ENCODE measurements around the gene MYB.
A peak's percentile ranks its signal among the peaks of the same experiment; 100 is the strongest.
"Not testable (repeated sequence)": the region's sequence is repeated elsewhere in the genome, so short reads cannot be mapped to it uniquely, and the experiment has no call there.

Gene MYB

DNA sequence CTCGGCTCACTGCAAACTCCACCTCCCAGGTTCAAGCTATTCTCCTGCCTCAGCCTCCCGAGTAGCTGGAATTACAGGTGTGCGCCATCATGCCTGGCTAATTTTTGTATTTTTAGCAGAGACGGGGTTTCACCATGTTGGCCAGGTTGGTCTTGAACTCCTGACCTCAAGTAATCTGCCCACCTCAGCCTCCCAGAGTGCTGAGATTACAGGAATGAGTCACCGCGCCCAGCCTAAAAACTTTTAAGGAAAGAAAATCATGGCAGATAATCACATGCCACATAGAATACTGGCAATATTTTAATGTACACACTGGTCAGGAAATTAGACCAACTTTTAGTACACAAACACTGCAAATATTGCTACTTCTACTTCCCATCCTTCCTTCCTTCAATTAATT lies 16.7 kb upstream of the MYB start:
- DNase-seq (ENCODE audit: low read depth) = not testable (repeated sequence)

DNA sequence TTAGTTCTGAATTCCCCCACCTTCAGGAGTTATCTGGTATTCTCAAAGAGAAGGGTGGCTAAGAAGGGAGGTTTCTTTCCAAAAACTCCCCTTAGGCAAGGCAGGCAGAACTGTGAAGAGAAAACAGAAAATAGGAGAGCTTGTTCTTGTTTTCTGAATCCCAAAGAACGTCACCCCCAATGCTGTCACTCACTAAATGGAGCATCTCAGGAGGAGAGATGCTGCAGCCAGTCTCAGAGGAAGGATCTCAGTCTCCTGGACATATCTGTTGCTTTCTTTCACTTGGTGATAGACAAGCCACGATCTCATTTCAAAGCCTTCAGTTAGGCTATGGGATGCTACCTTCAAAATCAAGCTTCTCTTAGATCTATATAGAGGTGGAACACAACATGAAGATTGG lies 16.1 kb upstream of the MYB start:
- DNase-seq (ENCODE audit: low read depth) = no peak

DNA sequence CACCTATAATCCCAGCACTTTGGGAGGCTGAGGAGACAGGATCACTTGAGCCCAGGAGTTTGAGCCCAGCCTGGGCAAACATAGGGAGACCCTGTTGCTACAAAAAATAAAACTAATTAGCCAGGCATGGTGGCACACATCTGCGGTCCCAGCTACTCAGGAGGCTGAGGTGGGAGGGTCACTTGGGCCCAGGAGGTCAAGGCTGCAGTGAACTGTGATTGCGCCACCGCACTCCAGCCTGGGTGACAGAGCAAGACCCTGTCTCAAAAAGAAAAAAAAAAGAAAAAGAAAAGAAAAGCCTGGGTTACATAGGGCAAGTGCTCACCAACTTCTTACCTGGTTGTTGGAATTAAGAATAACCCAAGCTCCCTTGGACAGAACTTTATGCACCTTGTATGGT lies 14.6 kb upstream of the MYB start:
- DNase-seq (ENCODE audit: low read depth) = no peak

DNA sequence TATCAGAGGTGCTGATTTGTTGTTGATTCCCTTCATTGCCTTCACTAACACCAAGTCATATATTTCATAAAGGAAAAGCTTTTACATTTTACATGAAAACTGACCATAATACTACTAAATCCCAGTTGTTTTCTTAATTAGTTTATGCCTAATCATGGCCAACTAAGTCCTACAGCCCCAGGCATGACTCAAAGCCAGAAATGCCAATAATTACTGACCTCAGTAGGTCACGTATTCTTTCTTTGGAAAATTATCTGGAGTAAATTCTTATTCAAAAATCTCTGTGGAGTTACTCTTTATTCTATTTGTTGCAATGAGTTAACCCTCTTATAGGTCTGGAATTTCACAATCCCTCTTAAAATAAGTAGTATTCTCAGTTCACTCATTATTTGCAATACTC lies 13.5 kb upstream of the MYB start:
- no peak for DNase-seq (ENCODE audit: low read depth)

DNA sequence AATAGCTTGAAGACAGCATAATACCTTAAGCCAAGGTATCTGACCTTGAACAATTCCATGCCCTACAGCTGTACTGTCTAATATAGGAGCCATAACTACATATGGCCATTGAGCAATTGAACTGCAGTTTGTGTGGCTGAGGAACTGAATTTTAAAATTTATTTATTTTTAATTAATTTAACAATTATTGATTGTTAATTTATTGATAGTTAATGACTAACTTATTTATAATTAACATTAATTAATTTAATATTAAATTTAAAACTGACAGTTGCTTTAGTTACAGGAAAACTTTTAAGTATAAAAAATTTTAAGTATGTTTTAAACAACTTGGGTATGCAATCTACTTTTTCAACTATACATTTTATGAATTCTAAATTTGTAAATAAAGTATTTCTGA lies 12.3 kb upstream of the MYB start:
- DNase-seq (ENCODE audit: low read depth) = no peak

DNA sequence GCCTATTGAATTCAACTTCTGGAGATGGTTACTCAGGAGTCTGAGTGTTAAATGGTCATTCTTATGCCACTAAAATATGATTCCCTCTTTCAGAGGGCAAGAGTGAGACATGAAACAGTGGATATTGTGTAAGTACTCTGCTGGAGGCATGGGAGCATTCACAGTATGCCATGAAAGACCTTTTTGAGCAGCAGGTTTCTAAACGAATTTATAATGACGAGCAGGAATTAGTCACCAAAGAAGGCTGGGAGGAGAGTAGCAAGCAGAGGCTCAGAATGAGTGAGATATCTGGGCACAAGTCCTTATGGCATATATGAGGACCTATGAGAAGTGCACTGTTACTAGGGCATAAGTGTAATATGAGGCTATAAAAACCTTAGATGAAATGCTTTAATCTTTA lies 10.9 kb upstream of the MYB start:
- DNase-seq (ENCODE audit: low read depth) = no peak

DNA sequence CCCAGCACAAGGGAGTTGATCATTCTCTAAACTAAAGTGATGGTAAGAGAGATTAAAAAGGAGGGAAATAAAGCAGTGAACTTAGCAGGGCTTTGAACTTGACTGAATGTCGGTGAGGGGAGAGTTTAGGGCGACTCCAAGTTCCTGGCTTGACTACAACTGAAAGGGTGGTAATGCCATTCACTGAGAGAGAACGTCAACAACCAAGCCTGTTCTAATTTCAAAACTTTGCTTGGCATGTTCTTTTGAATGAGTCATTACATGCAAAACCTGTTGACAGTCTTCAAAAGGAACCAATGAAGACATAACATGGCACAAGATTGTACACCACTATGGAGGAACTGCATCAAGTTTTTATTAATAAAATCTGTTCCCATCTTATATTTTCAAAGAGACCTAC lies 10.3 kb upstream of the MYB start:
- DNase-seq (ENCODE audit: low read depth) = no peak

DNA sequence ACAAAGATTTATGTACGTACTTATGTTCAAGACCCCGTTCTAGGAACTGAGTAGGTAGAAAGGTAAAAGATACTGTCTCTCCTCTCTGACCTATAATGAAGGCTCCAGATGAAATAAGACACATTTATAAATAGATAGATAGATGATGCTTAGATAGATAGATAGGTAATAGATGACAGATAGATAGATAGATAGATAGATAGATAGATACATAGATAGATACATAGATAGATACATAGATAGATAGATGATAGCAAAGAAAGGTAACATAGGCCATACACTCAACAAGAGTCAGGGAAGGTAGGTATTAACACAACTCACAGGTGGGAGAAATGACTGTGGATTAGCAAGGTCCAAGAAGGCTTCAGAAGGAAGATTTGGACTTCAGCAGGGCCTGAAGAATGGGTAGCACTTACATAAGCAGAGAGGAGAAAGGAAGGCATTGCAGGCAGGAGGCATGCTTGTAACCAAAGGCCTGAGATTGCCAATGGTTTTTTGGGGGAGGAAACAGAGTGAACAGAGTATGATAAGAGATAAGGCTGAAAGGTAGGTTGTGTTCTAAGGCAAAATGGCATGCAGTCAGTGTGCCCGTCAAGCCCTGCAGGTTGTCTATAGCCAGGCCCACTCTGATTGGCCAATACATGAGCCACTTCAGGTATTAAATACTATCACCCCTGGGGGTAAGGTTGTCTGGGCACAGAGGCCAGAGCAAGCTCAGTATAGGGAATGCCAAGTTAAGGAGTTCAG lies 7.7 kb upstream of the MYB start:
- DNase-seq (ENCODE audit: low read depth) = no peak

DNA sequence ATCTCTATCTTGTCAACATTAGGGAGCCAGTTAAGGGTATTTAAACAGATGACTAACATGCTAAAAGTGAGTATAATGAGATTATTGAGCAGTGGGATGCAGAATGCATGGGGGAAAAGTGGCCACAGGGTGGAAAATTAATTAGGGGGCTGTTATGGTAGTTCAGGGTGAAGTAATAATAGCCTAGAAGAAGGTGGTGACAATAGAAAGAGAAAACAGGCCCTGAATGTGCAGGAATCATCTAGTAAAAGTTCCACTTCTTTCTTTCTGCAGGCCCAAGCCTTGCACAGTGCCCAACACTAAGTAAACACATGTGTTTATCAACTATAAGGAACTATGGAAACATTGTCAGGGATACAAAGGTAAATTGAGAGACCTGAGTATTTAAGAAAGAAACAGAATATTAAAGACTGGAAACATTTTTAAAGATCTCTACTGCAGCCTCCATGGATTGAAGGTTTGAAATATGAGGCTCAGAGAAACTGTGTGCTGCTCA lies 7.1 kb upstream of the MYB start:
- no peak for DNase-seq (ENCODE audit: low read depth)

DNA sequence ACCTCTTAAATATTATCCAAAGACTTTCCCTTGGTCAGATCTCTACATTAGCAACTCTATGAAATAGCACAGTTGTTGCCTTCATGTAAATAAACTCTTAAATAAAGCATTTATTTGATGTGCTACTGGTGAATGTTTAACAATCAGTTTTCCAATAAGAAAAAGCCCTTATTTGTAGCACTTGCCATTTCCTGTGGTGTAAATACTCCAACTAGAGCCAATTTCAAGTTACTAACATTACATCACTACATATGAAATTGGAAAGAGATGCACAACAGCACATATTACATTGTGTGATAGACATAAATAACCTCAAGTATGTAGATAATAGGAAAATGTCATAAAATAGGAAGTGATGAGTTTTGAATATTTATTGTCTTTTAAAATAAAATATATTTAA lies 5.0 kb upstream of the MYB start:
- no peak for DNase-seq (ENCODE audit: low read depth)

DNA sequence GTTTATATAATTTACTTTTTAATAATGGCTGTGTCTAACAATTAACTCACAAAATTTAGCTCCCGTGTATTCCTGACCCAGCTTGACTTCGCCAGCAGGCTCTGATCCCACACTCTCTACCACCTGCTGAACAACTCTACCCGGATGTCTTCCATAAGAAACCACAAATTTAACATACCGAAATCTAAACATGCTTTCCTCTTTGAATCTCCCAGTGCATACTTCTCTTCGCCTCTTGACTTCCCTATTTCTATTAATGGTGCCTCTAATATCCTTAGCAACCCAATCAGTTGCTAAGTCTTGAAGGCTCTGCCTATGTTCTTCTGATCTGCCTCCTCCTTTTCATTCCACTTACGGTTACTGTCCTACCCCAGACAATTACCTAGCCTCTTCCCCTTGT lies 4.6 kb upstream of the MYB start:
- DNase-seq (ENCODE audit: low read depth) = no peak

DNA sequence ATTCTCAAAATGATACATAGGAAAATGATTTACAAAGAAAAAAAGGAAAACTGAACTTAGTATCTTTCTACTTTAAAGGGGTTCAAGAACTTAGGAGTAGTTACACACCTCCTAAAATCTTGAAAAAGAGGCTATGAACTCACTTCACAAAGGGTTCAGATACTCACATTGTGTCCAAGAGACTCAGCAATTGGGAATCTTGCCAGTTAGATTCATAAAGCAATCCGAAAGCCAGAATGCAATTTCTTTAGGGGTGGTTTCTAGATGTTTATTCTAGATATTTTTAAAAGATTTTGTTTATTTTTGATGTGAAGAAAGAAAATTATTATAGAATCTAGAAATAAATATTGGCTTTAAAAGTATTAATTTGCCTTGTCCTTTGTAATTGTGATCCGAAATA lies 1.7 kb upstream of the MYB start:
- no peak for DNase-seq (ENCODE audit: low read depth)

DNA sequence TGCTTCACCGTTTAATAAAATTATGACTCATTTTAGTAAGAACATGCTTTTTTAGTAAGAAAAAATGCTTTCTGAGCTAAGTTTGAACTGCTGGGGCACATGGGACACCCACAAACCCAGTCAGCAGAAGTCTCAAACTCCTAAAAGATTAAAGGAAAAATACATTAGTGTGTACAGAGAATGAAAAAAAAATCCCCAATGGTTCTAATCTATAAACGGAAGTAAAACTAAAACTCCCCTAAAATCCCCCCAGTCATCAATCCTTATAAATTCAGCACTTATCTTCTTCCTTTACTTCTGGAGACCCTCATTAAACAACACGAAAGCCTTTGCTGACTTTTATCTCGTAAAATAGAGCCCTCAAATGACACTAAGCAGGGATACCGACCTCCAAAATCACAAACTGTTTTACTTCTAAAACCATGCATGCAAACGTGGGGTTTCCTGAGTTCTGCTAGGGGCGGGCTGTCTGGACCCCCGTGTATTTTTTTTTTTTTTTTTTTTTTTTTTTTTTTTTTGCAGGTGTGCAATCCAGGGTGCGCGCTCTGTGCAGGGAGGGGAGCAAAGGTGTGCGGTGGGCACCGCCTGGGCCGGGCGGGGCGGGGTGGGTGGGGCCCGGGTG lies 1.1 kb upstream of the MYB start:
- no peak for DNase-seq (ENCODE audit: low read depth)

DNA sequence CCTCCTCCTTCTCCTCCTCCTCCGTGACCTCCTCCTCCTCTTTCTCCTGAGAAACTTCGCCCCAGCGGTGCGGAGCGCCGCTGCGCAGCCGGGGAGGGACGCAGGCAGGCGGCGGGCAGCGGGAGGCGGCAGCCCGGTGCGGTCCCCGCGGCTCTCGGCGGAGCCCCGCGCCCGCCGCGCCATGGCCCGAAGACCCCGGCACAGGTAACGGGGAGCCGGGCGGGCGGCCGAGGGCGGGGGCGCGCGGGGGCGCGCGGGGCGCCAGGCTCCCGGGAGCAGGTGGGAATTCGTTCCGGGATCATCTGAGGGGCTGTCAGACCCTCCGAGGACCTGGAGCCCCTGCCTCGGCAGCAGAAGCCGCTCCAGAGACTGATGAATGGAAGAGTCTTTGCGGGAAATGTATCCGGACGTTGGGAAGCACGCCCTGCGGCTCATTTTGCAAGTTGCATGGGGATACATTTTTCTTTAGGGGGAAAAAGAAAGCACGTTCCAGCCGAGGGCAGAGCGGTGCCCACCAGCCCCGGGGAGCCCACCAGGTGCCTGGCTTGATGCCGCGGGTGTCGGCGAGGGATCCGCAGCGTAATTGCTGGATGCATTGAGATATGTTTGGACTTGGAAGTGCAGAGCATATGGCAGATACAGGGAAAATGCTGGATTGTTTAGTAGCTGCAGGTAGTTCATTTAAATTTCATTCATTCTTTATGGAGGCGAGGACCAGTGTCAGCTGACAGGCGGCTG lies 394 bp downstream of the MYB start:
- no peak for DNase-seq (ENCODE audit: low read depth)

DNA sequence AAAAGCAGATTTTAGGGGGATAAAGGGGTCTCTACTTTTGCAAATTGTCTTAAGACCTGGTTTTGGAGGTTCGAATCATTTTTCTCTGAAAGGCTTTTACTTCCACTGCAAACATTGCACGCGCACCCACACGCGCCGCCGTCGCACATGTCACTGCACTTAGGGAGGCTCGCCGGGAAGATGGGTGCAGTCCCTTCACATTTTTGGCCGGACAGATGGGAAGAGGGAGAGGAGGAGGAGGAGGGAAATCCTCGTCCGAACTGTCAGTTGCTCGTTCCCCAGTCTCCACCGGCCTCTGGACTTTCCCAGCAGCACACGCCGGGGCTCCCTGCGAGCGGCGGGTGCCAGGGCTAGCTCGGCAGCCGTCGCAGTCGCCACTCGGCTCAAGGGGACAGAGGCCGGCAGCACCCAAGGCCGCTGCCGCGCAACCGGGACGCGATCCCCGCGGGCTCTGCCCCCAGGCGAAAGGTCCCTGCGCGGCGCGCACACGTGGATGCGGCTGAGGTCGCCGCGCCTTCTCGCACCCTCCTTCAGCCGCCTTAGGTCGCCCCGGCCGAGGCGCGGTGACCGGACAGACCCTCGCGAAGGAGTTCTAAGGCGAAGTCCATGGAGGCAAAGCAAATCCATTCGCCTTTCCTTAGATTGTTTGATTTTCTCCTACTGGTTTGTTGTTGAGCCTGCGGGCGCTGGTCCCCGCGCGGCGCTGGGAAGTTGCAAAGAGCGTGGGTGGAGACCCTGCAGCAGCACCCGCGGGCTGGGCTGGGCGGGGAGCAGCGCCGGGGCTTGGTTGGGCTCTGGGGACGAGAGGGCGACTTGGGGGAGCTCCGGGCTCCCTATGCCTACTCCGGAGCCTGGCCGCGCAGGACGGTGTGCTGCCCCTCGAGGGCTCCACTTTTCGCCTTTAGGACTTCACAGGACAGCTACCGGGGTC lies 1.2 kb downstream of the MYB start:
- no peak for DNase-seq (ENCODE audit: low read depth)

DNA sequence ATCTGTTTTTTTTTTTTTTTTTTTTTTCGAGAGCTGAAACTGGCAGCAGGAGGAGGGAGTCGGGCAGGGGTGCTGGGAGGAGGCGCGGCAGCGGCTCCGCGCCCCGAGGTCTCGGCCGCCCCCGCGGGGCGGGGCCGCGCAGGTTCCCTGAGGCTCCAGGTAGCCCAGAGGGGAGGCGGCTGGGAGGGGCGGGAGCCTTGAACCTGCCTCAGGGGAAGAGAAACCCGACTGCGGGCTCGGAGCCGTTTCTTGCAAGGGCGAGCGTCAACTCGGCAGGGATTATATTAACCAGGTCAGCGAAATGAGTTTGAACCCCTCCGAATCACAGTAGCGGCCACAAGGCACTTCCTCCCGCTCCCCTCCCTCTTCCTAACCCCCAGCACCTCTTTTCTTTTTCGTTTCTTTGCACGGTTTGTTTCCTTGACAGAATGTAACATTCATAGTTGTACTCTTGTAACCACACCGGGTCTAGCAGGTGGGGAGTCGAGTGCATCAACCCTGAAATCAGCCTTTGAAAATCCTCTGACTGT lies 2.0 kb downstream of the MYB start:
- peak; percentile 50 for DNase-seq (ENCODE audit: low read depth)

DNA sequence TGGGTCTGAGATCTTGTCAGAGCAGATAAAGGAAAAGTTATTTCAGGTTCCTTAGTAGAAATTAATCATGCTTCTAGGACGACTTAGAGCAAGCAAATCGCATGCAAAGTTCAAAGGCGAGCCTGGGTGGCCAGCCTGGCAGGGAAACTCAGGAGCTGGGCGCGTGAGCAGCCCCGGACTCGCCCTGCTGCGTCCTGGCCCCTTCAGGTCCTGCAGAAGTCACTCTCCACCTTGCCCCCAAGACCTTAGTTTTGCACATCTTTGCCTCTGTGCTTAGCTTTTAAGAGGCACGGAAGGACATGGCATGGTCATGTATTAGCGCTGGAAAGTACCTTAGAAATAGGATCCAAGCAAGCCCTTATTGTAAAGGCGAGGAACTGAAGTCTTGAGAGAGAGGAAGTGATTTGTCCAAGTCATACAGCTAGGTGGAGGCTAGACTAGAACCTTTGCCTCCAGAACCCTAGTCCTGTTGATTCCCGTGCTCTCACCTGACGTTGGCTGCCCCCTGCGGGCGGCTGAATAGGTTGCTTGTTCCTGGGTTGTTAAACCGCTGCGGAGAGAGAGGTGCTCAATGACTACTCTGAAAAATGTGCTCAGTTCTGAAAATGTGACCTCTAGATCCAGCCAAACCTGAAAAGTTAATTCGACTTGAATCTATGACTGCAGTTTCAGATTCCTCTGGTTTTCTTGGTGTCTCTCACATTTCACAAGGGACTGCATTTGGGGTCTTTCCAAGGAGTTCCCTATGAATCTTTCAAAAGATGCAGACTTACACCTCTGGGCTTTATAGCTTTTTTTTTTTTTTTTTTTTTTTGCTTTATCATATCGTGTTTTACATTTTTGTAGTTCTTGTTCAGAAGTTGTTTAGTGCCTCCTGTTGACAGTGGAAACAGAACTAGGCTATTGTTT lies 2.7 kb downstream of the MYB start:
- DNase-seq (ENCODE audit: low read depth) = peak; percentile 64

DNA sequence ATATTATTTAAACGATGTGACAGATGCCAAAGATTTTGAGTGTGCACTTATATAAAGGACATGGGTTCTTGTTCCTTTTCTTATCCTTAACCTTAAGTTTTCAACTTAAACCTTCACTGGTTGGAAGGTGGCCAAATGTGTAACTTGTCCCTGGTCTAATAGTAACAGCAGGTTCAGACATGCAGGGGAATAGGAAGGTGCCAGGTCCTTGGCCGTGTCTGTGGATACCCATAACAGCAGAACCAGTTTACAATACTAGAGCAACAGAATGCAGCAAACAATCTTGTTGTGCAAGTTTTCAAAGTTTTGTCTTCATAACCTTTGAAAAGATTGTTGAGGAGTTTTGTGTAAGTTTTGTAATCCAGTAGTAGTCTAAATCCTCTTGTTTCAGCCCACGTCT lies 4.4 kb downstream of the MYB start:
- DNase-seq (ENCODE audit: low read depth) = no peak

DNA sequence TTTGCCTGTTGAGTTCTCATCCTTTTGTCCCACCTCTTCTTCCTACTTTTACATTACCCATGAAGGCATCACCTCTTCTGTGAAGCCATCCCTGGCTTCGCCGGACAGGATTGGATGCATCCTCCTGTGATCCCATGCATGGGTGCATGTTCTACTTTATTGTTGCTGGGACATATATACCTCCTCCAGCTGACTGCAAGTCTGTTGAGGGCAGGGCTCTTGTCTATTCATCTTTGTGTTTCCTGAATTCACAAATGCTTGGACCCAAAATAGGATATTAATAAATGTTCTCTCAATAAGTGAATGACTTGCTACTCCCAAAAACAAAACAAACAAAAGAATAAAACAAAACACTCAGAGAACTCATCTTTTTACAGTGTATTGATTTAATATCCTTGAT lies 5.1 kb downstream of the MYB start:
- no peak for DNase-seq (ENCODE audit: low read depth)

DNA sequence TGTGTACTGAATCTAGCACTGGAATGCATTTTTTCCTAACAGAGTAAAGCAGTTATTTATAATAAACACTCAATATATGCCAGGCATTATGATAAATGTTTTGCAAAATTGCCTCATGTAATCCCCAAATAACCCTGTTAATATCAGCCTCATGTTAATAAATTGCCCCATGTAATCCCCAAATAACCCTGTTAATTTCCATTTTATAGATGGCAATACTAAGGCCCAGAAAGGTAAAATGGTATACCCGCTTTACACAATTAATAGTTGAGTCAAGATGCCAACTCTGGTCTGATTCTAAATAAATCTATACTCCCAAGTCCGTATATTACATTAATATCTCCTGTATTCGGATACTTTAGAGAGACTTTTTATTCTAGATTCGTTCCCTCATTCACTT lies 6.3 kb downstream of the MYB start:
- DNase-seq (ENCODE audit: low read depth) = no peak

DNA sequence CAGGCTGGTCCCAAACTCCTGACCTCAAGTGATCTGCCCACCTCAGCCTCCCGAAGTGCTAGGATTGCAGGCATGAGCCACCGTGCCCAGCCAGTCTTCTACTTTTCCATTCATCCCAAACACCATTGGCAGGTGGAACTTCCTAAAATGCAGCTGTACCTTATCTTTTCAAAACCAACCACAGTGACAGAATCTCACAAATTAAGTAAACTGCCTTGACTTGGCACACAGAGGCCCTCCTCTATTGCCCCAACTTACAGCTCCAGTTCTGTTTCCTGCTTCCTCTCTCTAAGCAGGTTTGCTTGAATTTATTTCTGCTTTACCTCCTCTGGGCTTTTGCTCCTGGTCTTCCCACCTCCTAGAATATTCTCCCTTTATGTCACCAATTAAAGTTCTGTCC lies 7.6 kb downstream of the MYB start:
- DNase-seq (ENCODE audit: low read depth) = no peak

All from activated T-helper 1 cell treated with Interleukin-2 at 50 U/mL for 16 hours (primary cell).